PC-3 (cell line): ENCODE data around the gene ZNF681. TPM values are rescaled to one million over a fixed set of nuclear protein-coding genes. Genes with fewer than 3 reads are reported as not detected.

Source experiments
- ATAC-seq: fragments of 200-7000 bp; cut with Tn5 transposase; 2 replicates; pipeline ENCODE4 v1.9.1; 2020; ENCODE audit warnings: mild to moderate bottlenecking, moderate library complexity
- BruUV-seq: library from RNA; stranded (reverse); fragments of 400-500 nt; replicated peaks from 2 replicates; lab custom pipeline; 2021; lab: Mats Ljungman, UMichigan
- CTCF ChIA-PET: fragments of 300-600 bp; sonication (Branson Sonifier 250); formaldehyde crosslinking; loops from one replicate; lab custom pipeline; 2022; ENCODE audit warnings: antibody characterized with exemption; lab: Charles Lee
- POLR2A ChIA-PET: fragments of 300-600 bp; sonication (Branson Sonifier 250); formaldehyde crosslinking; loops from one replicate; lab custom pipeline; 2022; ENCODE audit warnings: antibody characterized with exemption; ENCODE audit not compliant: unreplicated experiment; lab: Charles Lee
- DNase-seq: peaks from one replicate; pipeline ENCODE4 v3.0.0-alpha.2; 2015
- H2AFZ ChIP-seq: fragments of 300-600 bp; sonication (generic); 2 replicates; pipeline ENCODE4 v1.6.0; 2016; ENCODE audit warnings: antibody characterized with exemption, low read length
- H3F3A ChIP-seq: fragments of 300-600 bp; sonication (generic); one replicate; pipeline ENCODE4 v1.6.0; 2017; ENCODE audit warnings: antibody characterized with exemption, low read length, control low read depth, mild to moderate bottlenecking; ENCODE audit not compliant: unreplicated experiment
- H3K27ac ChIP-seq: fragments of 300-600 bp; sonication (generic); 2 replicates; pipeline ENCODE4 v1.5.1; 2016; ENCODE audit warnings: mild to moderate bottlenecking, low read length
- H3K27me3 ChIP-seq: fragments of 300-600 bp; sonication (generic); 2 replicates; pipeline ENCODE4 v1.6.1; 2016; ENCODE audit warnings: low read length, mixed read lengths
- H3K36me3 ChIP-seq: fragments of 300-600 bp; sonication (generic); 2 replicates; pipeline ENCODE4 v1.6.1; 2016; ENCODE audit warnings: low read depth, mixed run types, low read length, mixed read lengths
- H3K4me1 ChIP-seq: fragments of 300-600 bp; sonication (generic); 2 replicates; pipeline ENCODE4 v1.5.1; 2016; ENCODE audit warnings: low read length; ENCODE audit not compliant: insufficient read depth
- H3K4me2 ChIP-seq: fragments of 300-600 bp; sonication (generic); 2 replicates; pipeline ENCODE4 v1.6.0; 2016; ENCODE audit warnings: low read length
- H3K4me3 ChIP-seq: fragments of 300-600 bp; sonication (generic); 2 replicates; pipeline ENCODE4 v1.5.1; 2016; ENCODE audit warnings: mild to moderate bottlenecking, low read length, mixed read lengths
- H3K79me2 ChIP-seq: fragments of 300-600 bp; sonication (generic); 2 replicates; pipeline ENCODE4 v1.6.1; 2017; ENCODE audit warnings: low read length, mixed read lengths
- H3K9ac ChIP-seq: fragments of 300-600 bp; sonication (generic); 2 replicates; pipeline ENCODE4 v1.6.0; 2016; ENCODE audit warnings: mild to moderate bottlenecking, low read length
- H3K9me2 ChIP-seq: fragments of 300-600 bp; sonication (generic); replicated peaks from 2 replicates; pipeline ENCODE4 v1.6.1; 2016; ENCODE audit warnings: mixed run types, low read length, mixed read lengths
- H3K9me3 ChIP-seq: fragments of 300-600 bp; sonication (generic); 2 replicates; pipeline ENCODE4 v1.6.1; 2016; ENCODE audit warnings: low read length, mixed read lengths
- H4K20me1 ChIP-seq: fragments of 300-600 bp; sonication (generic); 2 replicates; pipeline ENCODE4 v1.6.1; 2016; ENCODE audit warnings: low read length, mixed read lengths
- CTCF ChIP-seq: fragments of 300-600 bp; sonication (generic); conservative IDR thresholded peaks from 2 replicates; pipeline ENCODE4 v1.5.1; 2017; ENCODE audit warnings: antibody characterized with exemption, low read depth, mild to moderate bottlenecking, low read length
- EZH2 ChIP-seq: fragments of 300-600 bp; sonication (generic); IDR thresholded peaks from one replicate; pipeline ENCODE4 v1.6.1; 2017; ENCODE audit warnings: antibody characterized with exemption, mild to moderate bottlenecking, low read length; ENCODE audit not compliant: unreplicated experiment
- EZH2phosphoT487 ChIP-seq: fragments of 300-600 bp; sonication (generic); IDR thresholded peaks from 2 replicates; pipeline ENCODE4 v1.6.1; 2018; ENCODE audit warnings: mild to moderate bottlenecking, antibody characterized with exemption, low read length, borderline replicate concordance
- intact Hi-C: fragments of 100-400 bp; cut with micrococcal nuclease; formaldehyde crosslinking; loops from 2 replicates; pipeline ENCODE4 v1.9.0; 2023
- total RNA-seq: library from RNA; depleted of rRNA; stranded (reverse); fragments of >200 nt; gene quantifications from 2 replicates; pipeline ENCODE4 v1.2.3, GENCODE V29; 2014

The ZNF681 gene
- total RNA-seq, 1 experiment from 2014 or later = 2.6 TPM

- Histone ChIP-seq H4K20me1 (no peaks in the 10 kb centered on the region), H3K9ac (no peak overlapping the region), H3K9me3 (no peaks in the 10 kb centered on the region), H3K27me3 (no peaks in the 10 kb centered on the region), H3K9me2 (no peaks in the 10 kb centered on the region), H3K27ac (no peak overlapping the region), H3K4me1 (no peaks in the 10 kb centered on the region), H3K4me3 (no peak overlapping the region), H3K79me2 (no peaks in the 10 kb centered on the region), H3K4me2 (no peak overlapping the region), H2AFZ (no peak overlapping the region), H3K36me3 (peaks cover 47% of the 10 kb centered on the region), H3F3A (no peaks in the 10 kb centered on the region)
- TF ChIP-seq EZH2 = no peak
- no peak for TF ChIP-seq CTCF
- TF ChIP-seq EZH2phosphoT487 = no peak
- ATAC-seq (no peak), DNase-seq (no peak)
- intact Hi-C loops = no loop called here
- CTCF ChIA-PET = no interaction called here
- POLR2A ChIA-PET = no interaction called here
- BruUV-seq = no TSS peak
These were observed 29.7 kb upstream of the ZNF681 start for GRCh38 chr19:23788411-23788810.

- peak; percentile 61 for DNase-seq
- H3K36me3 ChIP-seq = peaks cover 53% of the 10 kb centered on the region
- no TSS peak for BruUV-seq
- no peak overlapping the region for H2AFZ ChIP-seq
- H3K9ac ChIP-seq = no peak overlapping the region
- no peaks in the 10 kb centered on the region for H3K27me3 ChIP-seq
- no peak overlapping the region for H3K4me3 ChIP-seq
- H4K20me1 ChIP-seq = no peaks in the 10 kb centered on the region
- POLR2A ChIA-PET = no interaction called here
- CTCF ChIA-PET = no interaction called here
- no peaks in the 10 kb centered on the region for H3K4me1 ChIP-seq
- no peak for ATAC-seq
- H3K79me2 ChIP-seq = no peaks in the 10 kb centered on the region
- TF ChIP-seq CTCF (no peak), EZH2phosphoT487 (no peak), EZH2 (no peak)
- intact Hi-C loops = no loop called here
- 0 out of 2 replicates have a peak, but pooled peaks cover under 1% of the 10 kb centered on the region for H3K9me3 ChIP-seq
- H3K9me2 ChIP-seq = no peaks in the 10 kb centered on the region
- peak overlapping the region; percentile 20; the same call in 1 of the 2 replicates for H3K27ac ChIP-seq
- no peaks in the 10 kb centered on the region for H3F3A ChIP-seq
- no peak overlapping the region for H3K4me2 ChIP-seq
These were observed 28.4 kb upstream of the ZNF681 start for GRCh38 chr19:23787106-23787505.

- Histone ChIP-seq H3K9me2 (no peaks in the 10 kb centered on the region), H3K9me3 (0 out of 2 replicates have a peak, but pooled peaks cover 6% of the 10 kb centered on the region), H3K9ac (no peak overlapping the region), H3K4me3 (no peak overlapping the region), H3K36me3 (peaks cover 62% of the 10 kb centered on the region), H3F3A (no peaks in the 10 kb centered on the region), H3K27ac (no peak overlapping the region), H3K4me2 (no peak overlapping the region), H2AFZ (no peak overlapping the region), H3K4me1 (no peaks in the 10 kb centered on the region), H3K27me3 (no peaks in the 10 kb centered on the region), H4K20me1 (no peaks in the 10 kb centered on the region), H3K79me2 (no peaks in the 10 kb centered on the region)
- CTCF ChIA-PET = no interaction called here
- POLR2A ChIA-PET = no interaction called here
- DNase-seq (no peak), ATAC-seq (no peak)
- intact Hi-C loops = no loop called here
- no TSS peak for BruUV-seq
- no peak for TF ChIP-seq EZH2
- no peak for TF ChIP-seq EZH2phosphoT487
- TF ChIP-seq CTCF = no peak
These were observed 27.3 kb upstream of the ZNF681 start for GRCh38 chr19:23785982-23786381.
